Kidney epithelial cell (primary cell): Measurements from ENCODE around the gene CTNNA3. TPM values are rescaled to one million over a fixed set of nuclear protein-coding genes. Genes with fewer than 3 reads are reported as not detected.

ENCODE experiments used
- DNase-seq: peaks from one replicate; pipeline ENCODE4 v3.0.0-alpha.2; 2010; ENCODE audit warnings: low read depth
- H3K27me3 ChIP-seq: 2 replicates; pipeline ENCODE4 v1.6.0; 2011; ENCODE audit warnings: low read length; ENCODE audit not compliant: control insufficient read depth, insufficient read depth
- H3K36me3 ChIP-seq: 2 replicates; pipeline ENCODE4 v1.5.1; 2011; ENCODE audit warnings: low read length; ENCODE audit not compliant: control insufficient read depth, insufficient read depth
- H3K4me3 ChIP-seq: 2 replicates; pipeline ENCODE4 v1.5.1; 2011; ENCODE audit warnings: low read depth, mild to moderate bottlenecking, control low read depth, low read length
- total RNA-seq: library from RNA; depleted of rRNA; stranded (reverse); fragments of >200 nt; gene quantifications from 2 replicates; pipeline ENCODE4 v1.2.3, GENCODE V29; 2015
- TF ChIP-seq, protein P1 (sequence below): IDR thresholded peaks from 2 replicates; pipeline ENCODE4 v1.5.1; 2011; ENCODE audit warnings: mild to moderate bottlenecking, moderate library complexity, low read length, control low read depth, inconsistent platforms; ENCODE audit not compliant: insufficient read depth, poor library complexity, severe bottlenecking

CTNNA3 gene
- total RNA-seq, 1 donor from 2014 or later: 0.79 TPM

DNA sequence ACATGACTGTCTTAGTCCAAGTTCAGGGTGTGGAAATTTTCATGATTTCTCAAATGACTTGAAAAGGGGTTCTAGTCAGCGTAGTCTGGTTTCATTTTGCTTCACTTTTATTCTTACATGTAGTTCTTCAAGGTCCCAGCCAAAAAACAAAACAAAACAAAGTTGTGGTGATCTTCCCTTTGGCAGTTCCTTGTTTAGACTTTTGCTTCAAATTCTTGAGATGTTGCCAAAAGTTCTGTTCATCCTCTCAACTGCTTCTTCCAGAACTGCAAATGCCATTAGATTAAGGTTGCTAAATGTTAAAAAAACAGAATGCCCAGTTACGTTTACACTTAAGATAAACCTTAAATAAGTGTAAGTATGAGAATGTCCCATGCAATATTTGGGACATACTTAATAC, 1140.9 kb downstream of the CTNNA3 start:
- no peaks in the 10 kb centered on the region for H3K27me3 ChIP-seq
- H3K4me3 ChIP-seq: no peak overlapping the region
- TF ChIP-seq, protein P1, sequence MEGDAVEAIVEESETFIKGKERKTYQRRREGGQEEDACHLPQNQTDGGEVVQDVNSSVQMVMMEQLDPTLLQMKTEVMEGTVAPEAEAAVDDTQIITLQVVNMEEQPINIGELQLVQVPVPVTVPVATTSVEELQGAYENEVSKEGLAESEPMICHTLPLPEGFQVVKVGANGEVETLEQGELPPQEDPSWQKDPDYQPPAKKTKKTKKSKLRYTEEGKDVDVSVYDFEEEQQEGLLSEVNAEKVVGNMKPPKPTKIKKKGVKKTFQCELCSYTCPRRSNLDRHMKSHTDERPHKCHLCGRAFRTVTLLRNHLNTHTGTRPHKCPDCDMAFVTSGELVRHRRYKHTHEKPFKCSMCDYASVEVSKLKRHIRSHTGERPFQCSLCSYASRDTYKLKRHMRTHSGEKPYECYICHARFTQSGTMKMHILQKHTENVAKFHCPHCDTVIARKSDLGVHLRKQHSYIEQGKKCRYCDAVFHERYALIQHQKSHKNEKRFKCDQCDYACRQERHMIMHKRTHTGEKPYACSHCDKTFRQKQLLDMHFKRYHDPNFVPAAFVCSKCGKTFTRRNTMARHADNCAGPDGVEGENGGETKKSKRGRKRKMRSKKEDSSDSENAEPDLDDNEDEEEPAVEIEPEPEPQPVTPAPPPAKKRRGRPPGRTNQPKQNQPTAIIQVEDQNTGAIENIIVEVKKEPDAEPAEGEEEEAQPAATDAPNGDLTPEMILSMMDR: no peak
- H3K36me3 ChIP-seq: no peaks in the 10 kb centered on the region
- no peak for DNase-seq

DNA sequence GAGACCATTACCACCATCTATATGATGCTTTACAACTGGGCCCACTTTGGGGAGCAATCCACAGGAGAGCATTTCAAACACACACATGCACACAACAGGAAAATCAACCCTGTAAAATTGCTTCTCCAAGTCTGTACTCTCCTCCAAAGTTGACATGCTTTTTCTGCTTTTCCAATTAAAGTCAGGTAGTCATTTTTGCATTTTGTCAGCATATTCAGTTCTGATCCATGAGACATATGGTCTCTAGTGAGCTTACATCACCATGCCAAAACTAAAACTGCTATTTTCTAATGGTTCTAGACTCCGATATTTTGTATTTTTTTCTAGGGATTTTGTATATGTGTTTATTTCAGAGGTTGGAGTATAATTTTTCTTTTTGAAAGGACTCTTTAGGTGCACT, 1143.7 kb downstream of the CTNNA3 start:
- H3K4me3 ChIP-seq: no peak overlapping the region
- no peaks in the 10 kb centered on the region for H3K27me3 ChIP-seq
- TF ChIP-seq, protein P1: no peak
- DNase-seq: no peak
- H3K36me3 ChIP-seq: no peaks in the 10 kb centered on the region

DNA sequence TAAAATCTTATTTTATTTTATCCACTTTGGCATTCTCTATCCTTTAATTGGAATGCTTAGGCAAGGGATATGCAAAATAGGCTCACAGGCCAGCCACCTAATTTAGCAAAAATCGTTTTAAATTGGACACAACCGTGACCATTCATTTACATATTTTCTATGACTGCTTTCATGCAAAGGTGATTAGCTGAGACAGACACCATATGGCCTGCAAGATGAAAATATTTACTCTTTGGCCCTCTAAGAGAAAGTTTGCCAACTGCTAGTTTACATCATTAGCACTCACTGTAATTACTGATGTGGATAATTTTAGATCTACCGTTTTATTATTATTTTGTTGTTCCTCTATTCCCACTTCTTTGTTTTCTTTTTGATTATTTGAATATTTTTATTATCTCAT, 1145.6 kb downstream of the CTNNA3 start:
- no peaks in the 10 kb centered on the region for H3K36me3 ChIP-seq
- H3K27me3 ChIP-seq: no peaks in the 10 kb centered on the region
- TF ChIP-seq, protein P1: no peak
- no peak for DNase-seq
- no peak overlapping the region for H3K4me3 ChIP-seq

DNA sequence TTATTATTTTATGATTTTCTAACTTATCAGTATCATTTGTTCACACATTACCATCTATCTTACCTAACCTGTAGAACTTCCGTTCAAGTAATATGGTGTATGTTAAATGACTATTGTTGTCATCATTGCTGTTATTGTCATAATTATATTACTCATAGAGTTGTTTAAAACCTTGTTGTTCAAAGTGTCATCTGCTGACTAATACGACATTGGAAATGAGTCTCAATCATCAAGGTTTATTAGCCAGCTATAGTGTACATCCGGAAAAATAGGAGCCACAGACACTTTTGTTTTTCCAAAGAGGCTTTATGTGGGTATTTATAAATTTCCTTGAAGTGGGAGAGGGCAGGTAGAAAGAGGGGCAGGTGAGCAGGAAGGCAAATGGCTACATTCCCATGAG, 1157.1 kb downstream of the CTNNA3 start:
- no peak for DNase-seq
- Histone ChIP-seq H3K36me3 (no peaks in the 10 kb centered on the region), H3K4me3 (no peak overlapping the region), H3K27me3 (no peaks in the 10 kb centered on the region)
- TF ChIP-seq, protein P1: no peak

DNA sequence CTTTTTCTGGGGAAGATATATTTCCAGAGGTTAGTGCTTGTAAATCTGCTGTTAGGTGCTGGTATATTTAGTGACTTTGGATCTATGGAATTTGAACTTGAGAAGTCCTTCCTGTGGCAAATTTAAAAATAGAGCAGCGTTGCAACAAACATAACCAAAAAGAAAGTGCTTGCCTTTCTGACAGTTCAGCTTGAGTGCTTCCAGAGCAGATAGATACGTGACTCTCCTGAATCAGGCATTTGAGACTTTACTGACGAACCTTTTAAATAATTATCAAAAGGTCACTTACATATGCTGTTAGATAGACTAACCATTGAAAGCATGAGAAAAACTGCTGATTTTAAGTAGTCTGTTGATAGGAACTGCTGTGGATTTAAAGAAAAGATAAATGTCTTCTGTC, 1157.6 kb downstream of the CTNNA3 start:
- H3K36me3 ChIP-seq: no peaks in the 10 kb centered on the region
- no peak overlapping the region for H3K4me3 ChIP-seq
- no peaks in the 10 kb centered on the region for H3K27me3 ChIP-seq
- no peak for DNase-seq
- TF ChIP-seq, protein P1: no peak

DNA sequence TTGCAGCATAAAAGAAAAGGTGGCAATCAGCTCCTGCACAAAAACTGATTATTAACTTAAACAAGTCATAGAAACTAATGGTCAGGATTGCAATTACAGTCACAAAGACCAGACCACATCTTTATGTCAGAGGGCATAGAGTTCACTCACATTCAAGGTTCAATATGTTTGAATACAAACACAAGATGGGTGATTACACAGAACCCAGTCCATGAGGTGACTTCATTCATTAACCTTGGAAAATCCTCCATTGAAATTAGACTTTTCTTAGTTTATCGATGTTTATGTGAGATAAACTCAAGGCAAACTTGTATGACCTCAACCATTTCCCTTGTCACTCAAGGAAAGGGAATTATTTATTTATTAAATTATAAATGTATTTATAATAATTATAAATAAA, 1158.8 kb downstream of the CTNNA3 start:
- TF ChIP-seq, protein P1: no peak
- no peaks in the 10 kb centered on the region for H3K36me3 ChIP-seq
- H3K4me3 ChIP-seq: no peak overlapping the region
- H3K27me3 ChIP-seq: no peaks in the 10 kb centered on the region
- no peak for DNase-seq
